Activated CD4-positive, CD25-positive, alpha-beta regulatory T cell treated with anti-CD3 and anti-CD28 coated beads, Interleukin-2, amount 50 U/mL, for 72 hours (primary cell): ENCODE results near the gene ADGRV1.
"Not testable (repeated sequence)": the region's sequence is repeated elsewhere in the genome, so short reads cannot be mapped to it uniquely, and the experiment has no call there.

Experiments used
- DNase-seq: peaks from one replicate; pipeline ENCODE4 v3.0.0; 2021

The ADGRV1 gene

GRCh38 chr5:90921418-90921973 lies 362.9 kb downstream of the ADGRV1 start:
- no peak for DNase-seq

- DNase-seq = not testable (repeated sequence)
Observed at GRCh38 chr5:90924222-90924621, 365.6 kb downstream of the ADGRV1 start.

- not testable (repeated sequence) for DNase-seq
Observed at GRCh38 chr5:90929013-90929839, 370.6 kb downstream of the ADGRV1 start.

GRCh38 chr5:90930062-90930461 lies 371.5 kb downstream of the ADGRV1 start:
- no peak for DNase-seq

- DNase-seq = no peak
Observed at GRCh38 chr5:90930756-90931431, 372.3 kb downstream of the ADGRV1 start.

- DNase-seq = no peak
Observed at GRCh38 chr5:90932052-90932699, 373.6 kb downstream of the ADGRV1 start.

GRCh38 chr5:90933298-90933697 lies 374.7 kb downstream of the ADGRV1 start:
- no peak for DNase-seq

- no peak for DNase-seq
Observed at GRCh38 chr5:90934091-90934719, 375.6 kb downstream of the ADGRV1 start.

- DNase-seq = no peak
Observed at GRCh38 chr5:90934738-90935137, 376.1 kb downstream of the ADGRV1 start.

- DNase-seq = no peak
Observed at GRCh38 chr5:90939211-90939610, 380.6 kb downstream of the ADGRV1 start.

- no peak for DNase-seq
Observed at GRCh38 chr5:90940227-90940995, 381.8 kb downstream of the ADGRV1 start.

- no peak for DNase-seq
Observed at GRCh38 chr5:90941002-90941720, 382.6 kb downstream of the ADGRV1 start.

GRCh38 chr5:90944116-90944515 lies 385.5 kb downstream of the ADGRV1 start:
- DNase-seq = no peak

GRCh38 chr5:90947667-90948066 lies 389.1 kb downstream of the ADGRV1 start:
- no peak for DNase-seq

GRCh38 chr5:90948969-90949368 lies 390.4 kb downstream of the ADGRV1 start:
- DNase-seq = no peak

GRCh38 chr5:90949469-90950358 lies 391.1 kb downstream of the ADGRV1 start:
- no peak for DNase-seq

- DNase-seq = no peak
Observed at GRCh38 chr5:90955001-90955635, 396.5 kb downstream of the ADGRV1 start.

GRCh38 chr5:90956511-90957097 lies 398.0 kb downstream of the ADGRV1 start:
- DNase-seq = no peak

GRCh38 chr5:90957906-90958305 lies 399.3 kb downstream of the ADGRV1 start:
- no peak for DNase-seq

- no peak for DNase-seq
Observed at GRCh38 chr5:90959262-90959661, 400.7 kb downstream of the ADGRV1 start.
